Hypothalamus (tissue), 51 donors: ENCODE results near the gene DNAJC21.
A peak's percentile ranks its signal among the peaks of the same experiment; 100 is the strongest.
"Not testable (repeated sequence)": the region's sequence is repeated elsewhere in the genome, so short reads cannot be mapped to it uniquely, and the experiment has no call there.

Source experiments
- DNase-seq, 51 donors: peaks; one replicate each; lab custom pipeline; 2025; lab: John Stamatoyannopoulos, UW

The DNAJC21 gene

GRCh38 chr5:34919077-34919476, 10.3 kb upstream of the DNAJC21 start:
- no peak for DNase-seq

- DNase-seq, result not testable (repeated sequence)
These were observed 6.1 kb upstream of the DNAJC21 start for GRCh38 chr5:34923256-34923655.

- DNase-seq, result peak in 1 of 51 donors; percentile 18
These were observed 5.5 kb upstream of the DNAJC21 start for GRCh38 chr5:34923694-34924461.

- no peak for DNase-seq
These were observed 4.9 kb upstream of the DNAJC21 start for GRCh38 chr5:34924462-34924765.

GRCh38 chr5:34926318-34926888, 3.0 kb upstream of the DNAJC21 start:
- no peak for DNase-seq

- no peak for DNase-seq
These were observed 1.6 kb upstream of the DNAJC21 start for GRCh38 chr5:34927785-34928184.

- DNase-seq, result no peak
These were observed 1.1 kb upstream of the DNAJC21 start for GRCh38 chr5:34928267-34928666.

GRCh38 chr5:34929720-34930461, 532 bp downstream of the DNAJC21 start:
- DNase-seq, result peak in 50 of 51 donors; percentile 21 to 86 (median 72)

GRCh38 chr5:34930462-34930844, 1.1 kb downstream of the DNAJC21 start:
- peak in 1 of 51 donors; percentile 38 for DNase-seq

GRCh38 chr5:34930870-34931269, 1.5 kb downstream of the DNAJC21 start:
- DNase-seq, result no peak

GRCh38 chr5:34932947-34933346, 3.6 kb downstream of the DNAJC21 start:
- DNase-seq, result no peak

- no peak for DNase-seq
These were observed 12.6 kb downstream of the DNAJC21 start for GRCh38 chr5:34941936-34942335.

- DNase-seq, result no peak
These were observed 14.7 kb downstream of the DNAJC21 start for GRCh38 chr5:34944044-34944443.

GRCh38 chr5:34944460-34945047, 15.2 kb downstream of the DNAJC21 start:
- DNase-seq, result no peak

GRCh38 chr5:34957321-34957720, 28.0 kb downstream of the DNAJC21 start:
- DNase-seq, result no peak

- peak in 3 of 51 donors; percentile 1 to 6 (median 1) for DNase-seq
These were observed 28.7 kb downstream of the DNAJC21 start for GRCh38 chr5:34957857-34958690.

GRCh38 chr5:34959323-34959722, 30.0 kb downstream of the DNAJC21 start:
- DNase-seq, result no peak

- DNase-seq, result no peak
These were observed 38.2 kb downstream of the DNAJC21 start for GRCh38 chr5:34967540-34967939.

GRCh38 chr5:34968258-34968657, 38.9 kb downstream of the DNAJC21 start:
- DNase-seq, result no peak

- DNase-seq, result no peak
These were observed 41.2 kb downstream of the DNAJC21 start for GRCh38 chr5:34970552-34970951.

- not testable (repeated sequence) for DNase-seq
These were observed 42.3 kb downstream of the DNAJC21 start for GRCh38 chr5:34971655-34972054.
